HAP-1 (cell line): Measurements from ENCODE around the gene SLIT3.

Experiments used
- DNase-seq, 2 experiments: peaks; one replicate each; pipeline ENCODE4 v3.0.0-alpha.2; 2016 to 2020; ENCODE audit warnings: low spot score in 2 of 2
- H3K27me3 ChIP-seq: fragments of 250-450 bp; sonication (Bioruptor Pico); 2 replicates; pipeline ENCODE4 v1.5.1; 2020; ENCODE audit warnings: low read depth, mild to moderate bottlenecking, moderate library complexity
- H3K36me3 ChIP-seq: fragments of 250-450 bp; sonication (Bioruptor Pico); replicated peaks from 2 replicates; pipeline ENCODE4 v1.5.1; 2020; ENCODE audit warnings: mild to moderate bottlenecking
- H3K4me1 ChIP-seq: fragments of 250-450 bp; sonication (Bioruptor Pico); 2 replicates; pipeline ENCODE4 v1.5.1; 2020; ENCODE audit warnings: mild to moderate bottlenecking
- H3K4me3 ChIP-seq: fragments of 250-450 bp; sonication (Bioruptor Pico); 2 replicates; pipeline ENCODE4 v1.5.1; 2020; ENCODE audit warnings: mild to moderate bottlenecking, moderate library complexity
- H3K9me3 ChIP-seq: fragments of 250-450 bp; sonication (Bioruptor Pico); 2 replicates; pipeline ENCODE4 v1.5.1; 2020; ENCODE audit warnings: mild to moderate bottlenecking, moderate library complexity
- in situ Hi-C: fragments of 300-500 bp; cut with MboI; formaldehyde crosslinking; loops from 3 replicates; pipeline ENCODE4 v1.14.3; 2020; ENCODE audit warnings: low sequenced_read_pairs, inconsistent platforms, mixed read lengths

Gene SLIT3

DNA sequence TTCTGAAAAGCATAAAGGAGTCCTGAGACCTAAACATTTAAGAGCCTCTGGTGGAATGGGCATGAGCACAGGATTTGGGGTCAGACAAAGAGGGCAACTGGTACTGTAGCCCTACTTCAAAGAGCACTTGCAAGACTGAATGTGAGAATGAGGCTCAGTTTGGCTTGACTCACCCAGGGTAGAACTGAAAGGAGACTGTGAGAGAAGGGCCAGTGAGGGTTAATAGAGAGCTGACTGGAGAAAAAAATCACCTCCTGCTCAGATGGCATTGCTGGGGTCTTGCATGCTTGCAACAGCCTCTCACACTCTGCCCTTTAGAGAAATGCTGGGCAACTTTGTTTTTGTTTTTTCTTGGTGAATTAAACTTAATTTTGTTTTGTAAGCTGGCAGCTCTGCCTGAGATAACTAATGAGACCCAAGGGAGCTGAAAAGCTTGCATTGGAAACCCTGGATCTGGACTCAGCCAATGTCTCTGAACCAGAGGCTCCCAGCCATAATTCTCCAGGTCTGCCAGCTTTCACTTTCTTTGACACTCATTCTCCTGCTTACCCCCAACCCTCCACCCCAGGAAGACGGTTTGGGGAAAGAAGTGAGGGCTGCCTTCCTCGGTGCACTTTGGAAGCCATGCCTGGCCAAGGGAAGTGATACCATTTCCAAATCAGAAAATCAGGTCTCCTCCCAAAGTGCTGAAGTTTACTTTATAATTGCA lies 560.7 kb downstream of the SLIT3 start:
- Histone ChIP-seq H3K4me1 (no peaks in the 10 kb centered on the region), H3K36me3 (no peaks in the 10 kb centered on the region), H3K4me3 (no peak overlapping the region), H3K9me3 (peaks cover 3% of the 10 kb centered on the region; the same call in 1 of the 2 replicates), H3K27me3 (no peaks in the 10 kb centered on the region)
- no peak for DNase-seq
- in situ Hi-C loops = loop anchor here (10.0 kb wide), 1 partner anchor 205 kb away; no protein-coding TSS in a partner anchor

DNA sequence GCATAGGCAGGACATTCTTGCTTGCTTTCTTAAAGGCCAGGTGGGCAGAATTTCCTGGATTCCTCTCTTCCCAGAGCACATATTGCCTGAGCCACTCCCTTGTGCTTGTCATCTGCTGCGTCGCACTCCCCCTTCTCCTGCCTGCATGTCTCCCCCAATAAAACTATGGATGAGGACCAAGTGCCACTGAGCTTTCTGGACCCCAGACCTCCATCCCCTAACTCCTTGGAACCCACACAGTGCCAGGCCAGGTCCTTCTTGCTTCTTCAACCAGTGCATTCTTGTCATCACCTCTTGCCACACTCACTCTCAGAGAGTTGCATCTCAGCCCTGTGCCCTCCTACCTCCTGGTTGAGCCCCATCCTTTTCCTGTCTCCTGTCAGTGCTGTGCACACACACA lies 563.9 kb downstream of the SLIT3 start:
- no peaks in the 10 kb centered on the region for H3K27me3 ChIP-seq
- no peak overlapping the region for H3K4me3 ChIP-seq
- H3K36me3 ChIP-seq = no peaks in the 10 kb centered on the region
- H3K9me3 ChIP-seq = no peaks in the 10 kb centered on the region
- no peaks in the 10 kb centered on the region for H3K4me1 ChIP-seq
- in situ Hi-C loops = no loop called here
- no peak for DNase-seq

DNA sequence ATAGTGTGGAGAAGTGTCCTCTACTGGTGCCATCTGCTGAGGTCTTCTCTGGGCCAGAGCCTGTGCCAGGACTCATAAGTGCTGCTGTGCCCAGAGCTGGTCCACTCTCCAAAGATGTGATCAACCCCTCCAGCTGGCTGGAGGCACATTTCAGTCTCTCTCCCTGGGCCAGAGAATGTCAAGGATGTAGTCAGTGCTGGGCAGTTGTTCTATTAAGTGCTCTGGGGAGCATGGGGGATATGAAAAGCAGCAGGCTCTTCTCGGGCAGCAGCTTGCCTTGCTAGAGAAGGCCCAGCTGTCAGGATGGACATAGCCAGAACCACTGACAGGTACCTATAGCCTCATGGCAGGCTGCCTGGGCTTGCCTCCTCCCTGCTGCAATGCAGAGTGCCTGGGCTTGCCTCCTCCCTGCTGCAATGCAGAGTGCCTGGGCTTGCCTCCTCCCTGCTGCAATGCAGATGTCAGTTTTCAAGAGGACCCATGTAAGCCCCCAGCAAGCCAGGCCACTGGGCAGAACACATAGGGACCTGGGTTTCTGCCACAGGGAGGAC lies 564.6 kb downstream of the SLIT3 start:
- no peaks in the 10 kb centered on the region for H3K27me3 ChIP-seq
- no peaks in the 10 kb centered on the region for H3K9me3 ChIP-seq
- H3K36me3 ChIP-seq = no peaks in the 10 kb centered on the region
- in situ Hi-C loops = no loop called here
- H3K4me1 ChIP-seq = no peaks in the 10 kb centered on the region
- no peak overlapping the region for H3K4me3 ChIP-seq
- no peak for DNase-seq

DNA sequence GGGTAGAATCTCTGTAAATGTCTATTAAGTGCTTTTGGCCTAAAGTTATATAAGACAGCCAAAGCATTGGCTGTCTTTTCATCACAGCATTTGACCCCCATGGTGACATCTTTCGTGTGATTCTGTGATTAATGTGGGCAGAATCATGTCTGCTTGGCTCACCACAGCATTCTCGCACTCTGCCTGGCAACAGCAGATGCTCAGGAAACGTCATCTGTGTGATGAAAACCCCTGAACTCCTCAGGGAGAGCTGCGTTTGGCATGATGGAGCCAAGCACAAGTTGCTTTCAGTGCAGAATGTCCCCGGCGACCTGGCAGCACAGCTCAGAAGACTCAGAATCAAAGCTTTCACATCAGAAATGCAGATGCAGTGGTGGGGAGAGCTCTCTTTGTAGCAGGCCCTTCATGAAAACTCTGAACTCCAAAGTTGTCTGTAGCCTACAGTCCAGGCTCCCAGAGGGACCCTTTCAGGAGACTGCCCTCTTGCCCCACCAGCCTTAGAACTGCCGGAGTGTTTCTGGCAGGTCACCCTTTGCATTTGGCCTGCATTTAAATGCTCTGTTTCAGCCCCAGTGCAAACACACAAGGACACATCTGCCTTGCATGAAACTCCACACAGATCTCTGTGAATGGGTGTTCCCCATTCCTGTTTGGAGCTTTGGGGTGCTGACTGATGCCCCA lies 566.2 kb downstream of the SLIT3 start:
- in situ Hi-C loops = no loop called here
- H3K4me3 ChIP-seq = no peak overlapping the region
- no peak for DNase-seq

DNA sequence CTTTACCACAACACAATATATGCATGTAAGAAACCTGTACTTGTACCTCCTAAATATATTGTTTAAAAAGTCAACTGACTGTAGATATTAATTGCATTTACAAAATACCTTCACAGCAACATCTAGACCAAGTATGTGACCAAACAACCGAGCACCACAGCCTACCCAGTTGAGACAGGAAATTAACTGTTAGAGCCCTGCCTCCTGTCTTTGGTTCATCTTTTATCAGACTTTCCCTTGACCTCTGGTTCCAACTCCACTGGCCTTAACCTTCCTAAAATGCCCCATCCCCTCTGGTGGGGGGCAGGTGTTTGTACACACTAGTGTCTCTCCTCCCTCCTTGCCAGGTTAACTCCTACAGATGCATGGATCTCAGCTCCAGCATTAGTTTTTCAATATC lies 566.8 kb downstream of the SLIT3 start:
- in situ Hi-C loops = no loop called here
- Histone ChIP-seq H3K27me3 (no peaks in the 10 kb centered on the region), H3K36me3 (no peaks in the 10 kb centered on the region)

More for the DNA sequence above, 566.2 kb downstream of the SLIT3 start:
- no peaks in the 10 kb centered on the region for H3K27me3 ChIP-seq
- H3K36me3 ChIP-seq = no peaks in the 10 kb centered on the region
- H3K9me3 ChIP-seq = no peaks in the 10 kb centered on the region
- H3K4me1 ChIP-seq = no peaks in the 10 kb centered on the region

DNA sequence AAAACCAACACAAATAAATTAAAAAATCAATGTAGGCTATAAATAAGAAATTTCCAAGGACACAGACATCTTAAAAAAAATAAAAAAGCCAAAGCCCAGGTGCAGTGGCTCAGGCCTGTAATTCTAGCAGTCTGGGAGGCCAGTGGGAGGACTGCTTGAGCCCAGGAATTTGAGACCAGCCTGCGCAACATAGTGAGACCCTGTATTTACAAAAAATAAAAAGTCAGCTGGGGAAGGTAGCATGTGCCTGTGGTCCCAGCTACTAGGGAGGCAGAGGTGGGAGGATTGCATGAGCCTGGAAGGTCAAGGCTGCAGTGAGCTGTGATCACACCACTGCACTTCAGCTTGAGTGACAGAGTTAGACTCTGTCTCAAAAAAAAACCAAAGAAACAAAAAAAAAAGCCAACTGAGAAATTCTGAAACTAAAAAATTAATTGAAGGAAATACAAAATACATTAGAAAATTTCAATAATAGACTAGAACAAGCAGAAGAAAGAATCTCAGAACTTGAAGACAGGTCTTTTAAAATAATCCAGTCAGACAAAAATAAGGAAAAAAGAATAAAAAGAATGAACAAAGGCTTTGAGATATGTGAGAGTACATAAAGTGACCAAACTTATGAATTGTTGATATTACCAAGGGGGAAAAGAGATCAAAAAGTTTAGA lies 572.3 kb downstream of the SLIT3 start:
- in situ Hi-C loops = no loop called here
- Histone ChIP-seq H3K4me1 (no peaks in the 10 kb centered on the region), H3K27me3 (no peaks in the 10 kb centered on the region), H3K4me3 (no peak overlapping the region), H3K9me3 (no peaks in the 10 kb centered on the region), H3K36me3 (no peaks in the 10 kb centered on the region)
- DNase-seq = no peak

More for the DNA sequence above, 566.8 kb downstream of the SLIT3 start:
- H3K4me1 ChIP-seq = no peaks in the 10 kb centered on the region
- no peak for DNase-seq
- H3K9me3 ChIP-seq = no peaks in the 10 kb centered on the region
- H3K4me3 ChIP-seq = no peak overlapping the region

DNA sequence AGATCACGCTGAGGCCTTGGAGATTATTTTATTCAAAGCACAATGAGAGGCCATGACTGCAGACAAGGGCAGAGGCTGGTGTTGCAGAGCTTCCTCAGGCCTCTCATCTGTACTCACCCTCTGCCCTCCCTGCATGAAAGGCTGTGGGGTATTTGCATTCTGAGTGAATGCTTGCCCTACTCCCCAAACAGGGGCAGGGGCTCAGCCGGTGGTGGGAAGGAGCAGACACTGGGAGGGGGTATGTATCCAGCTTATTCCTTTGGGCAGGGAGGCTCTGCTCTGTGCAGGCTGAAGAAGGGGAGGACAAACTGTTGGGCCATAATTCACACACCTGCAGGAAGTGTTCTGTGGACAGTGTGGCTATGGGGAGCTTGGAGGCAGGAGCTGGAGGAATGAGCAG lies 573.4 kb downstream of the SLIT3 start:
- H3K36me3 ChIP-seq = no peaks in the 10 kb centered on the region
- in situ Hi-C loops = no loop called here
- no peak overlapping the region for H3K4me3 ChIP-seq
- H3K27me3 ChIP-seq = no peaks in the 10 kb centered on the region
- H3K9me3 ChIP-seq = no peaks in the 10 kb centered on the region
- DNase-seq = no peak
- no peaks in the 10 kb centered on the region for H3K4me1 ChIP-seq

DNA sequence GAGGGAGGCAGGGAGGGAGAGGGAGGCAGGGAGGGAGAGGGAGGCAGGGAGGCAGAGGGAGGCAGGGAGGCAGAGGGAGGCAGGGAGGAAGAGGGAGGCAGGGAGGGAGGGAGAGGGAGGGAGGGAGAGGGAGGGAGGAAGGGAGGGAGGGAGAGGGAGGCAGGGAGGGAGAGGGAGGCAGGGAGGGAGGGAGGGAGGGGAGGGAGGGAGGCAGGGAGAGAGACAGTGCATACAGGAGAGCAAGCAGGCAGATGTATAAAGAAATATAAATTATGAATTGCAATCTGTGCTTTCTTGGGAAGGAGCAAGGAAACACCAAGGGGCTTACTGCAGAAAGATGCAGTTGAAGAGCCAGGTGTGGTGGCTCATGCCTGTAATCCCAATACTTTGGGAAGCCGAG lies 574.6 kb downstream of the SLIT3 start:
- Histone ChIP-seq H3K27me3 (no peaks in the 10 kb centered on the region), H3K4me3 (no peak overlapping the region), H3K4me1 (no peaks in the 10 kb centered on the region), H3K9me3 (no peaks in the 10 kb centered on the region), H3K36me3 (no peaks in the 10 kb centered on the region)
- no peak for DNase-seq
- in situ Hi-C loops = no loop called here

DNA sequence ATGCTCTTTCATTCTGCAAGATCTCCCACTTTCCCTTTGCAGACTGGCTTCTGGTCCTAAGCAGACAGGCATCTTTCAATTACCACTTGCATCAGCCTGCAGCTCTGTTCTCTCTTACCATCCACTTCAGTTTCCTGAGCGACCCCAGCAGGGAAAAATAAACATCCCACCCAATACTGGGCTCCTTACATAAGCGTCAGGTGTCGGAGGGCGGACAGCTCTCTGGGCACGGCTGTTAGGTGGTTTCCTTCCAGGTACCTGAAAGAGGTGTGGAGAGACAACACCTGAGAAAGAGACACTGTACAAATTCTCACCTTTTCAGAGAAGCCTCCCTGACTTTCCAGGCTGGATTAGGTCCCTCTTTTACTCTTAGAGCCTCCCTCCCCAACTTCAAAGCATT lies 576.7 kb downstream of the SLIT3 start:
- Histone ChIP-seq H3K9me3 (no peaks in the 10 kb centered on the region), H3K36me3 (no peaks in the 10 kb centered on the region), H3K4me1 (no peaks in the 10 kb centered on the region), H3K27me3 (no peaks in the 10 kb centered on the region), H3K4me3 (no peak overlapping the region)
- in situ Hi-C loops = no loop called here
- no peak for DNase-seq

DNA sequence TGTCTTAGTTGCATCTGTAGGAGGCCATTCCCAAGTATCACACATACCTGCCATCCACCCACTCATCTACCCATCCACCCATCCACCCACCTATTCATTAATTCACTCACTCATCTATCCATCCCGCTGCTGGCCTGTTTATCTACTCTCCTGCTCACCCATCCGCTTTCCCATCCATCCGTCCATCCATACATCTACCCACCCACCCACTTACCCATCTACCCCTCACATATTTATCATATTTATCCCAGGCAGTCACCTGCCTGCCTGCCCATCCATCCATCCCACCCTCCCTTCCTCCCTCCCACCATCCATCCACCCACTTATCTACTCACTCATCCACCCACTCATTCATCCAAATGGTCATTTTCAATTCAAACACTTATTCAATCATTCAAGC lies 577.9 kb downstream of the SLIT3 start:
- H3K9me3 ChIP-seq = no peaks in the 10 kb centered on the region
- in situ Hi-C loops = no loop called here
- no peaks in the 10 kb centered on the region for H3K36me3 ChIP-seq
- no peak for DNase-seq
- H3K27me3 ChIP-seq = no peaks in the 10 kb centered on the region
- no peaks in the 10 kb centered on the region for H3K4me1 ChIP-seq
- H3K4me3 ChIP-seq = no peak overlapping the region

DNA sequence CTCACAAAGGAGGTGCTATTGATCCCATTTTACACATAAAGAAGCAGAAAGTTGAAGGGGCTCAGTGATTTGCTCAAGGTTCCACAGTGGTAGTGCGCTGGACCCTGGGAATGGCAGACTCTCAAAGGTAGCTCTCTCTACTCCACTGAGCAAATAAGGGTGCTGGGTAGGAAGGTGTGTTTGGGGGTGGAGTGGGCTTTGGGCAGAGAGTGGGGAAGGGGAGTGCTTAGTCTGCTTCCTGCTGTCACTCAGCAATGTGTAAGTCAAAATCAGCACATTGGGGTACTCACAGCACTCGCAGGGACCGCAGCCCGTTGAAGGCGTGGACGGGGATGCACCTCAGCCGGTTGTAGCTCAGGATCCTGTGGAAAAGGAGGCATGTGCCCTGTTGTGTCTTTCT lies 579.0 kb downstream of the SLIT3 start:
- in situ Hi-C loops = no loop called here
- Histone ChIP-seq H3K4me1 (no peaks in the 10 kb centered on the region), H3K36me3 (no peaks in the 10 kb centered on the region), H3K4me3 (no peak overlapping the region), H3K27me3 (no peaks in the 10 kb centered on the region), H3K9me3 (no peaks in the 10 kb centered on the region)
- DNase-seq = no peak

DNA sequence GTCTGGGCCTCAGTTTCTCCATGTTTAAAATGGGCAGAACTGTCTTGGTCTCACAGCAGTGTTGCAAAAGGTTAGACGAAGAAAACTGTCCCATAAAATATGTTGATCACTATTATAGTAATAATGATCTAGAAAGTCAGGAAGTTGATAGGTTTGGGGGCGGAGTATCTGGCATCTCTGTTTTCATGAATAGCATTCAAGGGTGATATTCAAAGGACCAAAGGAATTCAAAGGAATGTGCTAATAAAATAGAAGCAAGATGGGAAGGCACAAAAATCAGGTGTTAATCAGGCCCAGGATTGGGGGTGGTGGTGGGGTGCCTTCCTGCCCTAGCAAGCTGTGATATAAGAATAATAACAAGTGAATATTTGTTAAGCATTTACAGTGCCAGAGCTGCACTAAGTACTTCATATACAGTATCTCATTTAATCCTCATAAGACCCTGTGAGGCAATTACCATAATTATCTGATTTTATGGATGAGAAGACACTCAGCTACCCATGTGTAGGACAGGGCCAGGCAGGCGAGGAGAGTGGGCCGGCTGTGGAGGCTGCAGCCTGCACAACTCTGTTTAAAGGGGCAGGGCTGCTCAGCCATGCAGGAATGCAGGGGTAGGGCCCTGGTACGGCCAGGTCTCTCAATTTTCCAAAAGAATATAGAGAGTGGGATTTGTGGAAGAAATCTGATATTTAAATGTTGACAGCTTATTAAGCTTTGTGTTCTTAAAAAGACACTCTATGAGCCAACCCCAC lies 579.8 kb downstream of the SLIT3 start:
- no peak for DNase-seq
- Histone ChIP-seq H3K4me3 (no peak overlapping the region), H3K4me1 (no peaks in the 10 kb centered on the region), H3K27me3 (no peaks in the 10 kb centered on the region), H3K36me3 (no peaks in the 10 kb centered on the region), H3K9me3 (no peaks in the 10 kb centered on the region)
- in situ Hi-C loops = no loop called here

DNA sequence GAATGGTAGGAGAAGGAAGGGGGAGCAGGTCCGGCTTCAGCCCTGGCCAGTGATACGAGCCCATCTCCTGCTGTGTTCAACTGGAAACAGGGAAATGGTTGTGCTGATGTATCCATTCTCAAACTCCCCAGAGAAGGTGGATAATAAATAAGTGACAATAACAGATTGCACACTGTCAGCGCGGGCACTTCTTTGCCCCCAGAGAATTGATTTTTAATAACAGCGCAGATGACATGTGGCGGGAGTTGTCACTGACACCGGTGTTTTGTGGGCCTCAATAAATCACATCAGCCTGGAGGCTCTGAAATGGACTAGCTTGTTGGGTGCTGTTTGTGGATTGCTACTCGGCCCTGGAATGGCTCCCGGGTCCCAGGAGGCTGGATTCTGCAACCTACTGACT lies 580.4 kb downstream of the SLIT3 start:
- no peaks in the 10 kb centered on the region for H3K4me1 ChIP-seq
- no peaks in the 10 kb centered on the region for H3K36me3 ChIP-seq
- in situ Hi-C loops = no loop called here
- H3K9me3 ChIP-seq = no peaks in the 10 kb centered on the region
- no peak overlapping the region for H3K4me3 ChIP-seq
- DNase-seq = no peak
- no peaks in the 10 kb centered on the region for H3K27me3 ChIP-seq
